Measurements from ENCODE around the gene SIRPG. TPM values are rescaled to one million over a fixed set of nuclear protein-coding genes. Genes with fewer than 3 reads are reported as not detected.

SIRPG gene
- total RNA-seq, 1 experiment from 2014 or later = not detected

DNA sequence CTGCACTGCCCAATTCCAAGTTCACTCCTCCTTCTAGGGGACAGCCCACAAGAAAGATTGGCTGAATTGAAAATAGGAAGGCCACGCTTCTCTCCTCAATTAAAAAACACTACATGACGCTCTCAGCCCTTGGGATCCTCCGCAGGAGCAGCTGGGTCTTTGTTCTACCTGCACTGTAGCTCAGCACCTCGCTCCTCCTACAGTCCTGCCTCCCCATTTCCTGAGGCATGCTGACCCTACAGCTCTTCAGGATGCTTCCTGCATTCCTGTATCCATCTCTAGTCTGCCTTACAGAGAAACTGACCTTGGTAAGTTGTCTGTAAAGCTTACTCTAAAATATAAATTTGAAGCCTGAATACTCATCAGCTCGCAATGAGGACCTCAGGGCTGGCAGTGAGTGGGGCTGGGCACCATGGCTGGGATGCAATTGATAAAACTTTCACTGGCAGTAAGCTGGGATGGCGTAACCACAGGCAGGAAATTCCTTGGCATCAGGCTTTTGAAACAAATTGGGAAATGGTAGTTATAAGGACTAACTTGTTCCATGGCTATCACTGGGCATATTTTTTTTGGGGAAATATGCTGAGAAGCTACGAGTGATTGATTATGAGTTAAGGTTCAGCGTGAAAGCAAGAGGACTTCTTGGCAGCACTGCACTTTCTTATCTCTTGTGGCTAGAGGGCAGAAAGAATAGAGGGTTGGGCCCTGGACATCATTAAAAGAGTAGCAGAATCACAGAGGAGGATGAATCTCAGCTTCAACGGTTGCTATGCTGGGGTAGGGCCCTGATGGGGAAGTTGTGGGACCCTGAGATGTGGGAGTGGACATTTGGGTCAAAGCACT lies 26.0 kb downstream of the SIRPG start:
- WGBS (ENCODE audit: extremely low coverage, insufficient read length, low lambda C conversion rate) = no CpG with 5 or more reads among the region's 9 CpGs
- Histone ChIP-seq H3K4me1 (ENCODE audit: insufficient read depth, low read length) (peaks cover 3% of the 10 kb centered on the region; the same call in 1 of the 2 replicates), H4K5ac (ENCODE audit: insufficient read length, low read depth, low read length) (no peak overlapping the region), H3K79me2 (ENCODE audit: insufficient read depth, low read length) (no peaks in the 10 kb centered on the region), H3K27me3 (ENCODE audit: insufficient read depth, low read length) (no peaks in the 10 kb centered on the region), H2AFZ (ENCODE audit: low read length) (peak overlapping the region; percentile 5), H2BK20ac (ENCODE audit: low read depth, low read length, poor library complexity, severe bottlenecking) (no peak overlapping the region), H3T11ph (ENCODE audit: low read length) (no peak overlapping the region), H3K23ac (ENCODE audit: insufficient read length, low read depth, low read length) (no peak overlapping the region), H3K4ac (ENCODE audit: low read depth, low read length) (no peak overlapping the region), H2BK15ac (ENCODE audit: low read depth, low read length) (no peak overlapping the region), H2AK5ac (ENCODE audit: insufficient read length, low read length) (no peak overlapping the region), H3K27ac (ENCODE audit: insufficient read length, low read depth, low read length) (no peak overlapping the region), H4K8ac (replicated peaks; ENCODE audit: insufficient read length, low read depth, low read length) (no peak overlapping the region), H3K56ac (ENCODE audit: insufficient read length, low read depth, low read length) (no peak overlapping the region), H3K14ac (ENCODE audit: insufficient read depth, low read length) (no peak overlapping the region), H3K18ac (ENCODE audit: insufficient read length, low read depth, low read length) (no peak overlapping the region), H3K79me1 (ENCODE audit: insufficient read depth, low read depth, low read length, poor library complexity, severe bottlenecking) (no peaks in the 10 kb centered on the region), H4K91ac (ENCODE audit: insufficient read length, low read depth, low read length) (no peak overlapping the region), H2BK5ac (ENCODE audit: insufficient read length, low read length) (no peak overlapping the region), H3K4me2 (ENCODE audit: insufficient read depth, insufficient read length, low read length) (no peak overlapping the region), H4K20me1 (ENCODE audit: control insufficient read depth, insufficient read depth, insufficient read length) (no peaks in the 10 kb centered on the region), H3K9me3 (ENCODE audit: control insufficient read depth, low read depth, low read length) (no peaks in the 10 kb centered on the region), H2BK120ac (ENCODE audit: low read depth, low read length, poor library complexity, severe bottlenecking) (no peak overlapping the region), H3K23me2 (ENCODE audit: insufficient read length, low read depth, low read length, poor library complexity, severe bottlenecking) (no peaks in the 10 kb centered on the region), H3K9ac (ENCODE audit: extremely low read depth, insufficient read length, low read length) (no peak overlapping the region), H2BK12ac (ENCODE audit: insufficient read length, low read depth, low read length) (no peak overlapping the region)
- no peak overlapping the region for H3K4me3 Mint-ChIP-seq
- peaks cover 11 to 26% of the 10 kb centered on the region in 2 experiments for H3K4me1 Mint-ChIP-seq
- H3K36me3 Mint-ChIP-seq (ENCODE audit: insufficient read depth in 1 of 3, low read depth in 3 of 3) = peaks cover 0 to 2% (median 0%) of the 10 kb centered on the region in 3 experiments; a peak in 1 of 7 replicates
- H3K9me3 Mint-ChIP-seq = peaks cover 0 to 4% of the 10 kb centered on the region in 2 experiments; a peak in 2 of 5 replicates
- peaks cover 15% of the 10 kb centered on the region for H3K27me3 Mint-ChIP-seq (ENCODE audit: low read depth)
- TF ChIP-seq, protein P1, sequence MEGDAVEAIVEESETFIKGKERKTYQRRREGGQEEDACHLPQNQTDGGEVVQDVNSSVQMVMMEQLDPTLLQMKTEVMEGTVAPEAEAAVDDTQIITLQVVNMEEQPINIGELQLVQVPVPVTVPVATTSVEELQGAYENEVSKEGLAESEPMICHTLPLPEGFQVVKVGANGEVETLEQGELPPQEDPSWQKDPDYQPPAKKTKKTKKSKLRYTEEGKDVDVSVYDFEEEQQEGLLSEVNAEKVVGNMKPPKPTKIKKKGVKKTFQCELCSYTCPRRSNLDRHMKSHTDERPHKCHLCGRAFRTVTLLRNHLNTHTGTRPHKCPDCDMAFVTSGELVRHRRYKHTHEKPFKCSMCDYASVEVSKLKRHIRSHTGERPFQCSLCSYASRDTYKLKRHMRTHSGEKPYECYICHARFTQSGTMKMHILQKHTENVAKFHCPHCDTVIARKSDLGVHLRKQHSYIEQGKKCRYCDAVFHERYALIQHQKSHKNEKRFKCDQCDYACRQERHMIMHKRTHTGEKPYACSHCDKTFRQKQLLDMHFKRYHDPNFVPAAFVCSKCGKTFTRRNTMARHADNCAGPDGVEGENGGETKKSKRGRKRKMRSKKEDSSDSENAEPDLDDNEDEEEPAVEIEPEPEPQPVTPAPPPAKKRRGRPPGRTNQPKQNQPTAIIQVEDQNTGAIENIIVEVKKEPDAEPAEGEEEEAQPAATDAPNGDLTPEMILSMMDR (conservative IDR thresholded peaks at IDR 0.05) = no peak
- DNase-seq = peak; percentile 48
- peak overlapping the region in 1 of 3 experiments; percentile 42; a peak in 1 of 7 replicates for H3K27ac Mint-ChIP-seq

Data from H9 (cell line).